Anterior cingulate cortex (tissue), 58 donors: ENCODE measurements around the gene AJM1.
A peak's percentile ranks its signal among the peaks of the same experiment; 100 is the strongest.

Experiments
- DNase-seq, 58 donors: peaks; one replicate each; lab custom pipeline; 2025; lab: John Stamatoyannopoulos, UW

The AJM1 gene

DNA sequence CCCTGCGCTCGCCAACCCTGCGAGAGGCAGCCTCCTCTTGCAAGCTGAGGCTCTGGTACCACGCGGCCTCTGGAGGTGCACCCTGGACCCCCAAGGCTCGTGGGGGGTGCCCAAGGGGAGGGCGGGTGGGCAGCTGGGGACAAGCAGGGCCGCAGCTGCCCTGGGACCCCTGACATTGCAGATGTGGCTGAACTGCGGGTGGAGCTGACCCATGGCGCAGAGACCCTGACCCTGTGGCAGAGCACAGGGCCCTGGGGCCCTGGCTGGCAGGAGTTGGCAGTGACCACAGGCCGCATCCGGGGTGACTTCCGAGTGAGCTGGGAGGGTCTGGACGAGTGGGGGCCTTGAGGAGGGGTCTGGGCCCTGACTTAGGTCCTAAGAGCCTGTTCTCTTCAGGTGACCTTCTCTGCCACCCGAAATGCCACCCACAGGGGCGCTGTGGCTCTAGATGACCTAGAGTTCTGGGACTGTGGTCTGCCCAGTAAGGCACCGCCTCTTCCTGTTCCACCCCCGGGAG is 11.4 kb downstream of the AJM1 start:
- no peak for DNase-seq

DNA sequence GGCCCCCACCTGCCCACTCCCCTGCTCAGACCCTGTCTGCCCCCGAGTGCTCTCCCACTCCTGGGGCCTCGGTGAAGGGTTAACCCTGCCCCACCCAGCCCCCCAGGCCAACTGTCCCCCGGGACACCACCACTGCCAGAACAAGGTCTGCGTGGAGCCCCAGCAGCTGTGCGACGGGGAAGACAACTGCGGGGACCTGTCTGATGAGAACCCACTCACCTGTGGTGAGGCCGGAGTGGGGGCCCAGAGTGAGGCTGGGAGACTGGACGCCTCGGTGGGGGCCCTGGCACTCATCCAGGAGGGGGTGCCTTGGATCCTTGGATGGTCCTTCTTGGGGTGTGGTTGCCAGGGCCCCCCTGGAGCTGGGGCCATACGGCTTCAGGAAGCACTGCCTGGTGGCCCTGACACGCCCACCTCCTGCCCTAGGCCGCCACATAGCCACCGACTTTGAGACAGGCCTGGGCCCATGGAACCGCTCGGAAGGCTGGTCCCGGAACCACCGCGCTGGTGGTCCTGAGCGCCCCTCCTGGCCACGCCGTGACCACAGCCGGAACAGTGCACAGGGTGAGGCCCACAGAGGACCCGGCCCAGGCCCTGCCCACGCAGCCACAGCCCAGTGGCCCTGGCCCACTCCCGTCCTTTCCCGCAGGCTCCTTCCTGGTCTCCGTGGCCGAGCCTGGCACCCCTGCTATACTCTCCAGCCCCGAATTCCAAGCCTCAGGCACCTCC is 12.0 kb downstream of the AJM1 start:
- no peak for DNase-seq

DNA sequence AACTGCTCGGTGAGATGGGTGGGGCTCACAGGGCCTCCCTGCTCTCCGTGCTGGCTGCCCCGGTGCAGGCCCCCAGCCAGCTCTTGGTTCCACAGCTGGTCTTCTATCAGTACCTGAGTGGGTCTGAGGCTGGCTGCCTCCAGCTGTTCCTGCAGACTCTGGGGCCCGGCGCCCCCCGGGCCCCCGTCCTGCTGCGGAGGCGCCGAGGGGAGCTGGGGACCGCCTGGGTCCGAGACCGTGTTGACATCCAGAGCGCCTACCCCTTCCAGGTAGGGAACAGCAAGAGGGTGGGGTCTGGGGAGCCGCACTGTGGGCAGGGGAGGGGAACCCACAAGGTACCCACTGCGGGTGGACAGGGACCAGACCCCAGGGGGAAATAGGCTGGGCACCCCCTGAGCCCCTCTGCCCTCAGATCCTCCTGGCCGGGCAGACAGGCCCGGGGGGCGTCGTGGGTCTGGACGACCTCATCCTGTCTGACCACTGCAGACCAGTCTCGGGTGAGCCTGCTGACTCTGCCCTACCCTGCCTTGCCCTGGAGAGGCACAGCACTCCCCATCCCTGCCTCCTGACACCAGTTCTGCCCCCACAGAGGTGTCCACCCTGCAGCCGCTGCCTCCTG is 12.7 kb downstream of the AJM1 start:
- no peak for DNase-seq

DNA sequence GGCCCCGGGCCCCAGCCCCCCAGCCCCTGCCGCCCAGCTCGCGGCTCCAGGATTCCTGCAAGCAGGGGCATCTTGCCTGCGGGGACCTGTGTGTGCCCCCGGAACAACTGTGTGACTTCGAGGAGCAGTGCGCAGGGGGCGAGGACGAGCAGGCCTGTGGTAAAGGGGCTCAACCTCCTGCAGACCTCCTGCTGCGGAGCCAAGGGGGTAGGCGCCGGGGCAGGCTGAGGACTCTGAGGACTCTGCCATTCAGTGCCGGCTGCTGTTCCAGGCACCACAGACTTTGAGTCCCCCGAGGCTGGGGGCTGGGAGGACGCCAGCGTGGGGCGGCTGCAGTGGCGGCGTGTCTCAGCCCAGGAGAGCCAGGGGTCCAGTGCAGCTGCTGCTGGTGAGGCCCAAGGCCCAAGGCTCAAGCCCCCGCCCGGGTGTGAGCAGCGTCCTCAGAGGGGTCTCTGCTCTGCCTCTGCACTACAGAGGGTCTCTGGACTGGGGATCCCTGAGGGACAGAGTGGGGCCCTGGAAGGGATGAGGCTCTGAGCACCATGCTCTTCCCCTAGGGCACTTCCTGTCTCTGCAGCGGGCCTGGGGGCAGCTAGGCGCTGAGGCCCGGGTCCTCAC is 13.3 kb downstream of the AJM1 start:
- no peak for DNase-seq

DNA sequence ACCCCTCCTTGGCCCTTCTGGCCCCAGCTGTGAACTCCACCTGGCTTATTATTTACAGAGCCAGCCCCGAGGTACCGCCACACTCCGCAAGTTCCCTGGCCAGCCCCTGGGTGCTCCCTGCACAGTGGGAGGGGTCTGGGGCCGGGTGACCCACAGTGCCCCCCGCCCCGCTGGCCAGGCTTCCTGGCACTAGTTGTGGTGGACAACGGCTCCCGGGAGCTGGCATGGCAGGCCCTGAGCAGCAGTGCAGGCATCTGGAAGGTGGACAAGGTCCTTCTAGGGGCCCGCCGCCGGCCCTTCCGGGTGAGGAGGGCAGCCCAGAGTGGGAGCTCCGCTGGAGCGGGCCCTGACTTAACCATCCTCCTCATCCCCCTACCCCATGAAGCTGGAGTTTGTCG is 13.8 kb downstream of the AJM1 start:
- no peak for DNase-seq

DNA sequence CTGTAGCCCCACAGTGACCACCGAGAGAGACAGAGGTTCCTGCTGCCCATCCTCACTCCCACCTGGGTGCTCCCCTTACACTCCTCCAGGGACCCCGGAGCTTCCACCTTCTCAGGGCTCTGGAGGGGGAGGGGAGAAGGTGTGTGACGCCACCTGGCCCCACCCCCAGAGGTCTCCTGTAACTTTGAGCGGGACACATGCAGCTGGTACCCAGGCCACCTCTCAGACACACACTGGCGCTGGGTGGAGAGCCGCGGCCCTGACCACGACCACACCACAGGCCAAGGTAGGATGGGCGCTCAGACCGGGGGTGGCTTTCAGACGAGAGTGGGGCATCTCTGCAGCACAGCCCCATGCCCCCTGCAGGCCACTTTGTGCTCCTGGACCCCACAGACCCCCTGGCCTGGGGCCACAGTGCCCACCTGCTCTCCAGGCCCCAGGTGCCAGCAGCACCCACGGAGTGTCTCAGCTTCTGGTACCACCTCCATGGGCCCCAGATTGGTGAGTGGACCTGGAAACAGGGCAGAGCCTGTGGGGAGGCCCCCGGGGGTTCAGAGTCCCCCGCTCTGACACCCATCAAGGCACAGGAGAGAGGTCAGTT is 14.4 kb downstream of the AJM1 start:
- no peak for DNase-seq

DNA sequence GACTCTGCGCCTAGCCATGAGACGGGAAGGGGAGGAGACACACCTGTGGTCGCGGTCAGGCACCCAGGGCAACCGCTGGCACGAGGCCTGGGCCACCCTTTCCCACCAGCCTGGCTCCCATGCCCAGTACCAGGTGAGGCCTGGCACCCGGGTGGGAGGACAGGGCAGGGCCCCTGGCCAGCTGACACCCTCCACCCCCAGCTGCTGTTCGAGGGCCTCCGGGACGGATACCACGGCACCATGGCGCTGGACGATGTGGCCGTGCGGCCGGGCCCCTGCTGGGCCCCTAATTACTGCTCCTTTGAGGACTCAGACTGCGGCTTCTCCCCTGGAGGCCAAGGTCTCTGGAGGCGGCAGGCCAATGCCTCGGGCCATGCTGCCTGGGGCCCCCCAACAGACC is 14.9 kb downstream of the AJM1 start:
- no peak for DNase-seq

DNA sequence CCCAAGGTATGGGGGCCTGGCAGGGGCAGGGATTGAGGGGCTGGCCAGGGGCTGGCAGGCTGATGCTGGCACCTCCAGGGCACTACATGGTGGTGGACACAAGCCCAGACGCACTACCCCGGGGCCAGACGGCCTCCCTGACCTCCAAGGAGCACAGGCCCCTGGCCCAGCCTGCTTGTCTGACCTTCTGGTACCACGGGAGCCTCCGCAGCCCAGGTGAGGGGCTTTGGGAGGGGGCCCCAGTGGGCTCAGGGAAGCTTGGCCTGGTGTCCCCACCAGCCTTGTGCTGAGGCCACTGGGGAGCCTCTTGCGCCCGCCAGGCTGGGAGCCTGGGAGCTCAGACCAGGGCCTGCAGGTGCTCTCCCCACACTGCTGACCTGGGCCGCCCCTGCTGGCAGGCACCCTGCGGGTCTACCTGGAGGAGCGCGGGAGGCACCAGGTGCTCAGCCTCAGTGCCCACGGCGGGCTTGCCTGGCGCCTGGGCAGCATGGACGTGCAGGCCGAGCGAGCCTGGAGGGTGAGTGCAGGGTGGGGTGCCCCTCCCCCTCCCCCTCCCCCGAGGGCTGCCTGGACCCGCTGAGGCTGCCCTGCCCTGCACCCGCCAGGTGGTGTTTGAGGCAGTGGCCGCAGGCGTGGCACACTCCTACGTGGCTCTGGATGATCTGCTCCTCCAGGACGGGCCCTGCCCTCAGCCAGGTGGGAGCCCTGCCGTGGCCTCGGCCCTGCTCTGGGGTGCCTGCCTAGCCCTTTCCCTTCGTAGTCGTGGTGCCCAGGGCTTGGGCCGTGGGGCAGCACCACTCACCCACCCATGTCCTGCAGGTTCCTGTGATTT is 15.5 kb downstream of the AJM1 start:
- no peak for DNase-seq

DNA sequence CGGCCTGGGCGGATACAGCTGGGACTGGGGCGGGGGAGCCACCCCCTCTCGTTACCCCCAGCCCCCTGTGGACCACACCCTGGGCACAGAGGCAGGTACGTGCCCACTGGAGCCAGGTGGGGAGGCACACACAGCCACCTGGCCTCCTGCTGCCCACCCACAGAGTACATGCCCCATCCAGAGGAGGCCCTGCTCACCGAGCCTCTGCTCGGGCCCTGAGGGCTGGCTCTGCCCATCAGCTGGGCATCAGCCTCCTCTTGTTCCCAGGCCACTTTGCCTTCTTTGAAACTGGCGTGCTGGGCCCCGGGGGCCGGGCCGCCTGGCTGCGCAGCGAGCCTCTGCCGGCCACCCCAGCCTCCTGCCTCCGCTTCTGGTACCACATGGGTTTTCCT is 16.2 kb downstream of the AJM1 start:
- no peak for DNase-seq

DNA sequence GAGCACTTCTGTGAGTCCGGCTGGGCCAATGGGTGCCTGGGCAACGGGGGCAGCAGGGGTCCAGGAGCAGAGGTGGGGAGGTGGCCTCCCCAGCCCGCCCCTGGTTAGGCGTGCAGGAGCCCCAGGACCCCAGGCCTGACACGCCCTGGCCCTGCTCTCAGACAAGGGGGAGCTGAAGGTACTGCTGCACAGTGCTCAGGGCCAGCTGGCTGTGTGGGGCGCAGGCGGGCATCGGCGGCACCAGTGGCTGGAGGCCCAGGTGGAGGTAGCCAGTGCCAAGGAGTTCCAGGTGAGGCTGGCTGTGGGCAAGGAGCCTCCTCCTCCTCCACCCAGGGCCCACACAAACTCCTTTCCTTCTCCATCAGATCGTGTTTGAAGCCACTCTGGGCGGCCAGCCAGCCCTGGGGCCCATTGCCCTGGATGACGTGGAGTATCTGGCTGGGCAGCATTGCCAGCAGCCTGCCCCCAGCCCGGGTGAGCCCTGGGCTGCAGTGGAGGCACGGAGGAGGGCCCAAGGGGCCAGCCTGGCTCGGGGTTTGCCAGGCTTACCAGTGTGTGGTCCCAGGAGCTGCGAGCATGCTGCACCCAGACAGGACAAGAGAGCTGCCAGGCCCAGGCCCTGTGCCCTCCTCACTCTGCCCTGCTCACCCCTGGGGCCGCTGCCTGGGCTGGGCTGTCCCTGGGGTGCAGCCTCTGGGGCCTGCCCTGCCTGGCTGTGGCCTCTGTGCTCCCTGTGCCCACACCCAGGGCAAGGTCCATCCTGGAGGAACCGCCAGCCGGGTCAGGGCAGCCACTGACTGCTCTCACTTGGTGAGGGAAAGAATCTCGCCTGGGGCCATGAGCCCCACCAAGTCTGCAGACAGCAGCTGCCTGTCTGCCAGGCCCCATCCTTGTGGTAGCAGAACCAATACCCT is 16.8 kb downstream of the AJM1 start:
- peak in 47 of 58 donors; percentile 14 to 80 (median 55) for DNase-seq

DNA sequence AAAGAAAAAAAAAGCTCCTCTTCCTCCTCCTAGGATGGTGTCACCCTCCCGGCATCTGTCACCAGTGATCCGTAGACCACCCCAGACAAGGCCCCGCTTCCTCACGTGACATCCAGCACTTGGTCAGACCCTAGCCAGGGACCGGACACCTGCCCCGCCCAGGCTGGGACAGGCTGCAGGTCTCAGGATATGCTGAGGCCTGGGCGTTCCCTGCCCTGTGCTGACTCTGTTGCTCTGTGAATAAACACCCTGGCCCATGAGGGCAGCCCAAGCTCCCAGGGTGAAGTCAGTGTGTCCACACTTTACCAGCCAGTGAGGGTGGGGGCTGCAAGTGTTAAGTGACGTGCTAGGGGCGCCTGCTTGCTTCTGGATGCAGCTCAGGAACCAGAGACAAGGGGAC is 18.3 kb downstream of the AJM1 start:
- no peak for DNase-seq

DNA sequence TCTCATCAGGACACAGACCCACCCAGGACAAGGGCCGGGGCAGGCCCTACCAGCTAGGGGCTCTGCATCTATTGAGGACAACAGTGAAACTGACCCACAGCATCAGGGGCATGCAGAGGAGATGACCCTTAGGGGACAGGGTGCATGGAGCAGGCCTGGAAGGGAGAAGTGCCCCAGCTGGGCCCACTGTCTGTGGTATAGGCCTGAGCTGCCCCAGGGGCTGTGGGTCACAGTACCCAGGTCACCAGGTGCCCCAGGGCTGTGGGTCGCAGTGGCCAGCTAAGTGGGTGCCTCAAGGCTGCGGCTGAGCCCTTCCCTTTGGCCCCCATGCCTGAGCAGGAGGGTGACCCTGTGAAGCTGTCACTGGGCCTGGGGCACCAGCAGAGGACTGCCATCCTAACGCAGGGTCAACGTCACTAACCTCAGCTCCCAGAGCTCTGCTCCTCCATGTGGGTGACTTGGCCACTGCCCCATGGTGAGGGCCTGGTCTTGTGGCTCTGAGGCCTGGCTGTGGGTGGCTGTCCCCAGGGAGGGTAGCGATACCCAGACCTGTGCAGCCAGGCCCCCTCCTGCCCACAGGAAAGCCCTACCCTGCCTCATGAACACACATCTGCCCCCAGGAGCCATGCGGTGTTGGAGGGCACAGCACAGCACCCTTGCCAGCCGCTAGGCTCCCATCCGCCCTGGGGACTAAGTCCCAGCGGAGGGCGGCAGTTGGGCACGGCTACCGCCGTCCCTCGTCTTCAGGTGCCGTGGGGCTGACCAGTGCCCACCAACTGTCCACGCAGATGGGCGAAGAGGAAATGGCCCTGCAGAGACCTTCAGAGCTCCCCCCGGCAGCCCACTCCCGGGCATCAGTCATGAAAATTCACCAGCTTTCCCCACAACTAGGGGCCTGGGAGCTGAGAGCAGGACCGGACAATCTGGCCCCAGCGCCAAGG is 18.9 kb downstream of the AJM1 start:
- no peak for DNase-seq

DNA sequence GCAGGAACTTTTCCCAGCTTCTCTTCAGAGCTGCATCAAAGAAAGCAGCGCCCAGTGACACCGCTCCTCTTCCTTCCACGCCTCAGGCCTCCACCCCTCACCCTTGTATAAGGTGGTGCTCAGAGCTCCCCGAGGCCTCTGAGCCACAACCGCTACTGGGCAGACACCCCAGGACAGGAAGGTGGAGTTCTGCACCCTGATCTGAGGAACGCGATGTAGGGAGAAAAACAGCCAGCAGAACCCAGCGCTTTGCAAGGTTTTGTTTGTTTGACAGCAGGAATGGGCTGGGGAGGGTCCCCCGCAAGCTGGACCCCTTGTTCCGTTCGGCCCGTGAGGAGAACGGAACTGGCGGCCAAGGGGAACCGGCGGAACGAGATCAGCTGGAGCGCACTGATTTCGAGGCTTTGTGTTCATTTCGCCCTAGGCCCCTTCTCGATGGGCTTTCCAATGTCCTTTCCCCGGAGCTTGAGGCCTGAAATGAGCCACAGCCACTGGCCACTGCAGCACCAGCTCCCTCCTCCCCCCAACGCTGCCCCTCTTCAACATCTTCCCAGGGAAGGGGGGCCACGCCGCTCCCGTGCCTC is 19.7 kb downstream of the AJM1 start:
- DNase-seq = no peak

DNA sequence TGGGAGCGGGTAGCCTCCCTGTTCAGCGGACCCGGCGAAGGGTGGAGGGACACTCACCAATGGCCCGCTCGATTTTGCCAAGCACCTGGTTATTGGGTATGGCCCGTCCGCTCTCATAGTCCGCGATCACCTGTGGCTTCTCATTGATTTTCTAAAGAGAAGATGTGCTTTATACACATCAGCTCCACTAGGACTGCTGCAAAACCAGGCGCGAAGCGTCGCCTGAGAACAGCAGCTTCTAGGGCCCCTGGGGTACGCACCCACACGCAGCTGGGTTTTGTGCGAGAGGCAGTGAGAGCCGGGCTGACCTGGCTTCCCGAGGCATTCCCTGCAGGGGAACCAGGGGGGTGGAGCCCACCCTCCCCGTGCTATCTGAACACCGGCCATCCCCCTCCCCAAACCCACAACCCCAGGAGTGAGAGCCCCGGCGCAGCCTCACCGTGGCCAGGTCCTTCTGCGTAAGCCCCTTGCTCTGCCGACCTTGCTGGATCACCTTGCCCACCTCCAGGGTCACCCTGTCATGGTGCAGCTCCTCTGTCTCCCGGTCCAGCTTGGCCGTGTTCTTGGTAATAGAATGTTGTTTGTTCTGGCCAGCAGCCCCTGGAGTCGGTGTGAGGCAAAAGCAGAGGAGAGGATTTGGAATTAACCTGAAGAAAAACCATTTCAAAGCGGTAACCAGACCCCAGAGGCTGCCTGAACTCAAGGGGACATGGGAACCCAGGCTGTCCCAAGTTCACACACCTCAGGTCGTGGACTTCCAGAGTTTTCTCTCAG is 20.8 kb downstream of the AJM1 start:
- no peak for DNase-seq

DNA sequence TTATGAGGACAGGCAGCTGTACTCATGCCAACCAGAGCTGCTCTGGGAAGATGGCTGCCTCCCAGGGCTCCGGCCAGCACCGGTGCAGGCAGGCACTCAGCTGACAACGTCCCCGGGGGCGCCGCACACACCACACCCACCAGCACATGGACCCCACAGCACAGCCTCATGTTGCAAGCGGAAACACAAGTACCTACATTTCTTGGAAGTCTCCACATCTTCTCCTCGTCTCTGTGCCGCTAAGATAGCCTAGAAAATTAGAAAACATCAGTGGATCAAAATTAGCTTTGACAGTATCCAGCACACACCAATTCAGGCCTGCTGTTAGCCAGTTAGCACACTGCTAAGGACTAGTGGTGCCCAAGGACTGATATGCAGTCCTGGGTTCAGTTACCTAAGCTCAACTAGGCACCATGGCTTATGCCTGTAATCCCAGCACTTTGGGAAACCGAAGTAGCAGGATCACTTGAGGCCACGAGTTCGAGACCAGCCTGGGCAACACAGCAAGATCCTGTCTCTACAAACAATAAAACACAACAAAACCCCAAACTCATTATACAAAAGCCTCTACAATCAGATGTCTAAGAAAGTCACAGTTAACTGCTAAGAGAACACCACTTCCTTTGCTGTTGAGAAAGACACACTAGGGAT is 21.5 kb downstream of the AJM1 start:
- DNase-seq = no peak

DNA sequence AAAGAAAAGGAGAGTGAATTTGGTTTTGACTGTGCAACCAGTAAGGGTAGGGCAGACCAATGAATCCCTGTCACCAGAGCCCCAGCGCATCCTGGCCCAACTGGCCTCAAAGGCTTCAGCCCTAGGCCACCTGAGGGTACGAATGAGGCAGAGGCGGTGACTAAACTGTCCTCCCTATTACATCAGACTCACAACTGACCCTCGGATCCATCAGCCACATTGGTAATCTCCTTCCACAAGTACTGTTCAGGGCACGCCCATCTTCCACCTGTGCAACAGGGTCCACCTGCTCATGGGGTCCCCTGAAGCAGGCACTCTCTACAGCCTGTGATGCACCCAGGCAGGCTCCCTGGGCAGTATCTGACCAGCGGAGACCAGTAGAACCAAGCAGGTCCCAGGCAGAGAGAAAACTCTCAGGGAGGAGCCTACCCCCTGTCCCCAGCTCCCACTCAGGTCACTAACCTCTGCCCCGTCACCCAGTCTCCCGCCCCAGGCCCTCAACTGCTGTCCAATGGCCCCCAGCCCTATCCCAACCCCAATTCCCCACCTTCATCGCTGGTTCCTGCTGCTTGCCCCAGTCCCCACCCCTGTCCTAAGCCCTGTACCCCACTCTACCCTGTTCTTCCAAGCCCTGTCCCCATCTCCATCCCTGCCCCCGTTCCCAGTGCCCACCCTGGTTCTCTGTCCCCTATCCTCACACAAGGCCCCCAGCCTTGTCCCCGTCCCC is 22.9 kb downstream of the AJM1 start:
- no peak for DNase-seq
